ENCODE measurements around the gene TMTC1. TPM values are rescaled to one million over a fixed set of nuclear protein-coding genes. Genes with fewer than 3 reads are reported as not detected.

TMTC1 gene
- total RNA-seq, 2 donors from 2014 or later: 0.22 to 0.51 TPM

- H3K4me1 Mint-ChIP-seq (ENCODE audit: low read depth): no peaks in the 10 kb centered on the region
- no peak overlapping the region for H3K27ac Mint-ChIP-seq
- ATAC-seq (replicated peaks in 1 of 2) (no peak), DNase-seq (no peak)
- H3K36me3 Mint-ChIP-seq (ENCODE audit: insufficient read depth in 2 of 2): no peaks in the 10 kb centered on the region
- peaks cover 8% of the 10 kb centered on the region for H3K27me3 Mint-ChIP-seq (ENCODE audit: low read depth)
- H3K4me3 Mint-ChIP-seq: no peak overlapping the region
- H3K9me3 Mint-ChIP-seq: peaks cover 0 to 2% of the 10 kb centered on the region in 2 donors
Measured at GRCh38 chr12:29709496-29710040, 74.2 kb downstream of the TMTC1 start.

- no peaks in the 10 kb centered on the region for H3K4me1 Mint-ChIP-seq (ENCODE audit: low read depth)
Measured at GRCh38 chr12:29709054-29709453, 74.7 kb downstream of the TMTC1 start.

DNA sequence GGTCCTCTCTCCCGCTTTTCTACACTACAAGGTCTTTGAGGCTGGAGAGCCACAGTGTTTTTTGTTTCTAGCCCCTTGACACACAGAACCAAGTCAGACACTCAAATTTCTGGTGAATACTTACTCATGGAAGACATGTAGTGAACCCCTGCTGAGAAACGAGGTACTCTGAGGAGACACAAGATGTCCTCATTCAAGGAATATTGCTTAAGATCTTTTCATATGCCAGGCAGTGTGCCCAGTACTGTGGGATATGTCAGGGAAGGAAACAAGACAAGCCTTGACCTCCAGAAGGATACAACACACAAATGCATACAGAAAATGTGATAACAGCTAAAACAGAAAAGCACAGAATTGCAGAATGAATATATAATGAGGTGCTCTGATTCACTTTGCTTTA is 75.9 kb downstream of the TMTC1 start:
- Mint-ChIP-seq H3K27me3 (ENCODE audit: low read depth) (peaks cover 8% of the 10 kb centered on the region), H3K4me3 (no peak overlapping the region), H3K27ac (no peak overlapping the region), H3K9me3 (peaks cover 0 to 2% of the 10 kb centered on the region in 2 donors), H3K36me3 (ENCODE audit: insufficient read depth in 2 of 2) (no peaks in the 10 kb centered on the region), H3K4me1 (ENCODE audit: low read depth) (no peaks in the 10 kb centered on the region)
- ATAC-seq (replicated peaks in 1 of 2): no peak
- no peak for DNase-seq

More at GRCh38 chr12:29709054-29709453, 74.7 kb downstream of the TMTC1 start:
- DNase-seq (no peak), ATAC-seq (replicated peaks in 1 of 2) (no peak)
- H3K27me3 Mint-ChIP-seq (ENCODE audit: low read depth): peaks cover 8% of the 10 kb centered on the region
- H3K36me3 Mint-ChIP-seq (ENCODE audit: insufficient read depth in 2 of 2): no peaks in the 10 kb centered on the region
- peaks cover 0 to 2% of the 10 kb centered on the region in 2 donors for H3K9me3 Mint-ChIP-seq
- H3K4me3 Mint-ChIP-seq: no peak overlapping the region
- no peak overlapping the region for H3K27ac Mint-ChIP-seq

DNA sequence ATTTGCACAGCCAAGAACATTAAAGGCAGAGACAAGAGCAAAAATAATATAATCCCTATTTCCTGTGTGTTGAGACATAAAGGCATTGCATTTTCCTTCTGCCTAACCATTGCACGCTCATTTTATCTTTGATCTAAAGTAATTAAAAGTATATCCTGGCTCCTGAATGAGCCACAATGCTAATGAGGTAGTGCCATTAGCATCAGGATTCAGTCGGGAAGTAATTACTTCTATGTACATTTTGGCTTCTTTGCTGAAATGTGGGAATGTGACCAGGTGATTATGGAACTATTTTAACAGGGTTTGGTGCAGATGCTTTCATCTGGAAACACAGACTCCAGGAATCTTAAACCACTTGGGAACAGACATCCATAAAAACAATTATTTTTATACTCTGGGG is 77.4 kb downstream of the TMTC1 start:
- Mint-ChIP-seq H3K9me3 (no peaks in the 10 kb centered on the region), H3K27ac (no peak overlapping the region)
- no peak for ATAC-seq (replicated peaks in 1 of 2)

DNA sequence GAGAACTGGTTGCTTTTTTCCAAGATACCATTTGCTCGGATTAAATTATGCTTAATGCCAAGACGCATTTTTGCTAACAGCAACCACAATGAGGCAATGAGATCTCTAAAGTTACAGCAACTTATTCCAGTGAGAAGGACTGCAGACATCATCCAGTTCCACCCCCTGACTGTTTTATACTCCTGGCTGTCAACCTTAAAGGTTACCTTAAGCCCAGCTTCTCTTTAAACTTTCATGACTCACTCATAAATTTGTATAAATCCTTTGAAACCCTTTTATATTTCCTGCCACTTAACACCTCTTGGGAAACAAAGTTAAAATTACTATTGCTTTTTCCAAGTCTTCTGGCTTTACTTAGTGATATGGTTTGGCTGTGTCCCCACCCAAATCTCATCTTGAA is 80.2 kb downstream of the TMTC1 start:
- H3K27me3 Mint-ChIP-seq (ENCODE audit: low read depth): peaks cover 8% of the 10 kb centered on the region
- no peak overlapping the region for H3K27ac Mint-ChIP-seq
- H3K9me3 Mint-ChIP-seq: no peaks in the 10 kb centered on the region
- DNase-seq (no peak), ATAC-seq (replicated peaks in 1 of 2) (no peak)
- no peaks in the 10 kb centered on the region for H3K4me1 Mint-ChIP-seq (ENCODE audit: low read depth)
- no peaks in the 10 kb centered on the region for H3K36me3 Mint-ChIP-seq (ENCODE audit: insufficient read depth in 2 of 2)
- H3K4me3 Mint-ChIP-seq: no peak overlapping the region

More for the DNA sequence above, 77.4 kb downstream of the TMTC1 start:
- no peak for DNase-seq
- Mint-ChIP-seq H3K36me3 (ENCODE audit: insufficient read depth in 2 of 2) (no peaks in the 10 kb centered on the region), H3K4me1 (ENCODE audit: low read depth) (no peaks in the 10 kb centered on the region), H3K27me3 (ENCODE audit: low read depth) (peaks cover 8% of the 10 kb centered on the region), H3K4me3 (no peak overlapping the region)

DNA sequence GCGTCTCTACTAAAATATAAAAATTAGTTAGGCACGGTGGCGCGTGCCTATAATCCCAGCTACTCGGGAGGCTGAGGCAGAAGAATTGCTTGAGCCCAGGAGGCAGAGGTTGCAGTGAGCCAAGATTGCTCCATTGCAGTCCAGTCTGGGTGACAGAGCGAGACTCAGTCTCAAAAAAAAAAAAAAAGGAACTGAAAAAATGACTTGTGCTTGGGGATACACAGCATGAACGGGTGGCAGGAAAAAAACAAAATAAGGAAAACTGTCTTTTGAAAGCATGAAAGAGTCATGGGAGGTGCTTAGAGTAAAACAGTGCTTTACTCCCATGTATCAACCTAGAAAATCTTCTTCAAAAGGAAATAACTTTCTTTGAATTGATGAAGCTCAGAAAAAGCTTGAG is 80.8 kb downstream of the TMTC1 start:
- no peak for ATAC-seq (replicated peaks in 1 of 2)
- no peak overlapping the region for H3K27ac Mint-ChIP-seq

DNA sequence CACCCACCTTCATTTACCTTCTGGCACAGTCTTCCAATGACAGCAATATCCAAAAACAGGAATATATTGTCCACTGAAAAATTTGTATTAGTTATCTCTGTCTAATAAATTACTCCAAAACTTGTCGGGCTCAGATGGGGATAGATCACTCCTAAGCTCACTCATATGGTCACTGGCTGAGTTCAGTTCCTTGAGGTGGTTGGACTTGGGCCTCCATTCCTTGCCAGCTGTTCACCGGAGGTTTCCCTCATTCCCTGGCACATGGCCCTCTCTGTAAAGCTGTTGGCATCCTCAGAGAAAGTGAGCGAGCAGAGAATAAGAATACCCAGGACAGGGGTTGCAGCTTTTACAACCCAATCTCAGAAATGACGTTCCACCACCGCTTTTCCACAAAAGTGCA is 81.5 kb downstream of the TMTC1 start:
- Mint-ChIP-seq H3K27me3 (ENCODE audit: low read depth) (peaks cover under 1% of the 10 kb centered on the region), H3K4me3 (no peak overlapping the region), H3K27ac (no peak overlapping the region), H3K9me3 (no peaks in the 10 kb centered on the region), H3K4me1 (ENCODE audit: low read depth) (no peaks in the 10 kb centered on the region), H3K36me3 (ENCODE audit: insufficient read depth in 2 of 2) (no peaks in the 10 kb centered on the region)
- DNase-seq (no peak), ATAC-seq (replicated peaks in 1 of 2) (no peak)

More for the DNA sequence above, 80.8 kb downstream of the TMTC1 start:
- Mint-ChIP-seq H3K27me3 (ENCODE audit: low read depth) (peaks cover 8% of the 10 kb centered on the region), H3K4me1 (ENCODE audit: low read depth) (no peaks in the 10 kb centered on the region), H3K9me3 (no peaks in the 10 kb centered on the region), H3K4me3 (no peak overlapping the region), H3K36me3 (ENCODE audit: insufficient read depth in 2 of 2) (no peaks in the 10 kb centered on the region)
- no peak for DNase-seq

DNA sequence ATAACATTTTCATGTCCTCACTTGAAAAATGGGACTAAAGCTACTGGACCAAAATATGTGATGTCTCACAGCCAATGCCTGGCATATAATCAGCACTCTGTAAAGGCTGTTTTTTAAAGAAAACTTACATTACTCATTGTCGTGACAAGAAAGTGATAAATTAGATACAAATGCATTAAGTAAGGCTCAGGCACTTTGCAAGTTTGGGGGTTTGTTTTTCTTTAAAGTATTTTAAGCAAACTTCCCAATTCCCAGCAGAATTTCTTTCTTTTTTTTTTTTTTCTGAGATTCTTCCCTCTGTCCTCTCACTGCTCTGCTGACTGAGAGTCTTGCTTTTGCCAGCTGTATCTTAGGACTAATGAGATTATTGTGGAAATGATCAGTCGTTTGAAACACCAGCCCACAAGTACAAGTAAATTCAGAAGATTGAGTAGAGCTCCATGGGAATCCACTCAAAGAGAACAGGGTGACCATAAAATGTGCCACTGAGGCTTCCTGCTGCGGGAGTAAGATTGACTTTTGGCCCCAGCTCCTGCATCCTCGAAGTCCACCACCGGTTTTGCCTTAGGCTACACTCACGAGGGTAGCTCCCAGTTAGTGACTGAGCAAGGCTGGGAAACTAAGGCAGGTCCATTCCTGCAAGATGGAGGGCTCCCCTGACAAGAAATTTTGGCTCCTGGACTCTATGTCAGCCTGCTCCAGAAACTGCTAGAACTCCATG is 82.8 kb downstream of the TMTC1 start:
- no peaks in the 10 kb centered on the region for H3K27me3 Mint-ChIP-seq (ENCODE audit: low read depth)
- DNase-seq (no peak), ATAC-seq (replicated peaks in 1 of 2) (no peak)
- H3K36me3 Mint-ChIP-seq (ENCODE audit: insufficient read depth in 2 of 2): no peaks in the 10 kb centered on the region
- no peak overlapping the region for H3K4me3 Mint-ChIP-seq
- no peak overlapping the region for H3K27ac Mint-ChIP-seq
- H3K9me3 Mint-ChIP-seq: no peaks in the 10 kb centered on the region
- H3K4me1 Mint-ChIP-seq (ENCODE audit: low read depth): no peaks in the 10 kb centered on the region

- Mint-ChIP-seq H3K36me3 (ENCODE audit: insufficient read depth in 2 of 2) (no peaks in the 10 kb centered on the region), H3K27me3 (ENCODE audit: low read depth) (no peaks in the 10 kb centered on the region)
Measured at GRCh38 chr12:29698756-29699155, 85.0 kb downstream of the TMTC1 start.

GRCh38 chr12:29695800-29696199 is 87.9 kb downstream of the TMTC1 start:
- no peaks in the 10 kb centered on the region for H3K9me3 Mint-ChIP-seq
- H3K4me1 Mint-ChIP-seq (ENCODE audit: low read depth): no peaks in the 10 kb centered on the region
- H3K36me3 Mint-ChIP-seq (ENCODE audit: insufficient read depth in 2 of 2): no peaks in the 10 kb centered on the region
- H3K27ac Mint-ChIP-seq: no peak overlapping the region
- no peak overlapping the region for H3K4me3 Mint-ChIP-seq
- DNase-seq (no peak), ATAC-seq (replicated peaks in 1 of 2) (no peak)
- no peaks in the 10 kb centered on the region for H3K27me3 Mint-ChIP-seq (ENCODE audit: low read depth)

More at GRCh38 chr12:29698756-29699155, 85.0 kb downstream of the TMTC1 start:
- Mint-ChIP-seq H3K9me3 (no peaks in the 10 kb centered on the region), H3K4me1 (ENCODE audit: low read depth) (no peaks in the 10 kb centered on the region), H3K27ac (no peak overlapping the region), H3K4me3 (no peak overlapping the region)
- DNase-seq (no peak), ATAC-seq (replicated peaks in 1 of 2) (no peak)

- no peaks in the 10 kb centered on the region for H3K4me1 Mint-ChIP-seq (ENCODE audit: low read depth)
- H3K4me3 Mint-ChIP-seq: no peak overlapping the region
- no peaks in the 10 kb centered on the region for H3K27me3 Mint-ChIP-seq (ENCODE audit: low read depth)
- no peaks in the 10 kb centered on the region for H3K9me3 Mint-ChIP-seq
- ATAC-seq (replicated peaks in 1 of 2) (no peak), DNase-seq (no peak)
- H3K36me3 Mint-ChIP-seq (ENCODE audit: insufficient read depth in 2 of 2): no peaks in the 10 kb centered on the region
- no peak overlapping the region for H3K27ac Mint-ChIP-seq
Measured at GRCh38 chr12:29695026-29695425, 88.7 kb downstream of the TMTC1 start.

GRCh38 chr12:29694002-29694401 is 89.7 kb downstream of the TMTC1 start:
- Mint-ChIP-seq H3K4me3 (no peak overlapping the region), H3K36me3 (ENCODE audit: insufficient read depth in 2 of 2) (no peaks in the 10 kb centered on the region), H3K4me1 (ENCODE audit: low read depth) (no peaks in the 10 kb centered on the region), H3K27me3 (ENCODE audit: low read depth) (no peaks in the 10 kb centered on the region), H3K9me3 (peaks cover 0 to 2% of the 10 kb centered on the region in 2 donors), H3K27ac (no peak overlapping the region)
- ATAC-seq (replicated peaks in 1 of 2): no peak
- DNase-seq: no peak

- H3K9me3 Mint-ChIP-seq: peaks cover 0 to 2% of the 10 kb centered on the region in 2 donors
- H3K36me3 Mint-ChIP-seq (ENCODE audit: insufficient read depth in 2 of 2): no peaks in the 10 kb centered on the region
- no peaks in the 10 kb centered on the region for H3K4me1 Mint-ChIP-seq (ENCODE audit: low read depth)
- H3K27me3 Mint-ChIP-seq (ENCODE audit: low read depth): no peaks in the 10 kb centered on the region
- no peak for ATAC-seq (replicated peaks in 1 of 2)
- H3K4me3 Mint-ChIP-seq: no peak overlapping the region
- H3K27ac Mint-ChIP-seq: no peak overlapping the region
- DNase-seq: no peak
Measured at GRCh38 chr12:29692237-29692636, 91.5 kb downstream of the TMTC1 start.

Measured in activated T-cell treated with anti-CD3 and anti-CD28 coated beads, Interleukin-2, amount 50 U/mL, for 72 hours (primary cell).